Smooth muscle cell (in vitro differentiated cells): ENCODE measurements around the gene RUNX2. TPM values are rescaled to one million over a fixed set of nuclear protein-coding genes. Genes with fewer than 3 reads are reported as not detected.
A peak's percentile ranks its signal among the peaks of the same experiment; 100 is the strongest.

Source experiments
- DNase-seq: peaks from one replicate; lab custom pipeline; 2025; ENCODE audit not compliant: unreplicated experiment; lab: John Stamatoyannopoulos, UW
- H2AFZ ChIP-seq: fragments of 200-600 bp; sonication (generic); 2 replicates; pipeline ENCODE4 v1.6.0; 2016; ENCODE audit warnings: antibody characterized with exemption, low read depth, mild to moderate bottlenecking
- H3F3A ChIP-seq: fragments of 200-600 bp; sonication (generic); 2 replicates; pipeline ENCODE4 v1.6.0; 2017; ENCODE audit warnings: antibody characterized with exemption, low read depth
- H3K27ac ChIP-seq: fragments of 200-600 bp; sonication (generic); 2 replicates; pipeline ENCODE4 v1.5.1; 2016; ENCODE audit warnings: low read depth, mild to moderate bottlenecking
- H3K27me3 ChIP-seq: fragments of 200-600 bp; sonication (generic); 2 replicates; pipeline ENCODE4 v1.6.1; 2016; ENCODE audit warnings: low read depth, mild to moderate bottlenecking
- H3K36me3 ChIP-seq: fragments of 200-600 bp; sonication (generic); 2 replicates; pipeline ENCODE4 v1.5.1; 2016; ENCODE audit warnings: low read depth
- H3K4me1 ChIP-seq: fragments of 200-600 bp; sonication (generic); 2 replicates; pipeline ENCODE4 v1.5.1; 2016; ENCODE audit warnings: low read depth
- H3K4me2 ChIP-seq: fragments of 200-600 bp; sonication (generic); 2 replicates; pipeline ENCODE4 v1.6.0; 2016; ENCODE audit warnings: mild to moderate bottlenecking
- H3K4me3 ChIP-seq: fragments of 200-600 bp; sonication (generic); 2 replicates; pipeline ENCODE4 v1.5.1; 2016; ENCODE audit warnings: mild to moderate bottlenecking
- H3K79me2 ChIP-seq: fragments of 200-600 bp; sonication (generic); 2 replicates; pipeline ENCODE4 v1.6.0; 2016; ENCODE audit warnings: low read depth, mild to moderate bottlenecking
- H3K9ac ChIP-seq: fragments of 200-600 bp; sonication (generic); 2 replicates; pipeline ENCODE4 v1.6.0; 2016; ENCODE audit warnings: low read depth
- H3K9me3 ChIP-seq: fragments of 200-600 bp; sonication (generic); replicated peaks from 2 replicates; pipeline ENCODE4 v1.5.1; 2016; ENCODE audit warnings: low read depth
- H4K20me1 ChIP-seq: fragments of 200-600 bp; sonication (generic); 2 replicates; pipeline ENCODE4 v1.6.0; 2016; ENCODE audit warnings: low read depth
- WGBS: methylation state at CpG from one replicate; pipeline ENCODE4 v1.1.7; 2016; ENCODE audit warnings: low lambda C conversion rate; 5-methylcytosine and 5-hydroxymethylcytosine counted together
- polyA plus RNA-seq: library from polyadenylated mRNA; unstranded; fragments of >200 nt; fragmentation: Nextera tagmentation; extraction: Ambion mirVana; gene quantifications from 2 replicates; pipeline ENCODE4 v1.2.1, GENCODE V29; 2016
- total RNA-seq: library from RNA; depleted of rRNA; stranded (reverse); fragments of >200 nt; gene quantifications from 2 replicates; pipeline ENCODE4 v1.2.3, GENCODE V29; 2014
- TF ChIP-seq, protein P1 (sequence below): fragments of 200-600 bp; sonication (generic); IDR thresholded peaks from 2 replicates; pipeline ENCODE4 v1.5.1; 2017; ENCODE audit warnings: borderline replicate concordance, mild to moderate bottlenecking, antibody characterized with exemption; ENCODE audit not compliant: insufficient read depth, poor library complexity, severe bottlenecking

RUNX2 gene
- total and polyA plus RNA-seq, 2 experiments from 2014 or later, result 12.5 to 16.4 TPM

DNA sequence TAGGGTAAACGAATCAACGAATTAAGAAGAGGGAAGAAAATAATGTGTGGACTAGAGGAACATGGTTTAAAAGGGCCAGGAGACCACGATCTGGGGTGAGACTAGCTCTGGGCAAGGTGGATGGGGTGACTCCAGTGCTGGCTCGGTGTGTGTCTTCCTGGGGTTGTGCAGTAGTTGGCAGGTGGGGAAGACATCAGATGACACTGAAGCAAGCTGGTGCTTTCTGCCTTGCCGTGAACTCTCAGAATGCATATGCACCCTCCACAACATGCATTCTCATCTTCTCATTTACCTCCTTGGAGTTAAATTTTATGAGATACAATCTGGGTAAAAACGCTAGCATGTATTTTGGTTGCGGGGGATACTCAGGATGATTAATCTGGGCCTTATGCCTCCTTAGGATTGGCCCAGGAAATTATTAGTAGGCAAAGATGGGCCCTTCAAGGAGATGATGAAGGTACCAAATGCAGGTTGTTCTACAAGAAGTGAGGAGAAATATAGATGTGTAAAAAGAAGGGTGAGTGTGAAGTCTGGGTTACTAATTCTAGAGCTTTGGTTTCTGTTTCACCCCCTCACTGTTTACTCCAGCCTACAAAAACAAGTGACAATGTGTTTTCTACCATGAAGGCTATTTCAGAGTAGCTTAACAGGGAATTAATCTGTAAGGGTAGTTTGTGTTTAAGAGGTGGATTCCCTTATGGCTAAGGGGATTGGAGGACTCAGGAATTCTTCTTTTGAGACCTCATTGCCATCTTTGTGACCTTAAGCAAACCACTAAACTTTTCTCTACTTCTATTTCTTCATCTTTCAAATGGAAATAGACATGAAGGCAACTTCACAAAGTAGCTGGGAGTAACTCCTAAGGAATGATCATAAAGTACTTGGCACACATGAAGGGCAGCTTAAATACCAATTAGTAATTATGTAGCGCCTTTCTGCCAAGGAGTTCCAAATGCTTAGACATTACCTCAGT, 120.6 kb downstream of the RUNX2 start:
- peaks cover 23% of the 10 kb centered on the region for H3K79me2 ChIP-seq
- no peaks in the 10 kb centered on the region for H3K36me3 ChIP-seq
- no peaks in the 10 kb centered on the region for H3K9me3 ChIP-seq
- peaks cover 24% of the 10 kb centered on the region for H3F3A ChIP-seq
- peak overlapping the region; percentile 90 for H3K27ac ChIP-seq
- TF ChIP-seq, protein P1, sequence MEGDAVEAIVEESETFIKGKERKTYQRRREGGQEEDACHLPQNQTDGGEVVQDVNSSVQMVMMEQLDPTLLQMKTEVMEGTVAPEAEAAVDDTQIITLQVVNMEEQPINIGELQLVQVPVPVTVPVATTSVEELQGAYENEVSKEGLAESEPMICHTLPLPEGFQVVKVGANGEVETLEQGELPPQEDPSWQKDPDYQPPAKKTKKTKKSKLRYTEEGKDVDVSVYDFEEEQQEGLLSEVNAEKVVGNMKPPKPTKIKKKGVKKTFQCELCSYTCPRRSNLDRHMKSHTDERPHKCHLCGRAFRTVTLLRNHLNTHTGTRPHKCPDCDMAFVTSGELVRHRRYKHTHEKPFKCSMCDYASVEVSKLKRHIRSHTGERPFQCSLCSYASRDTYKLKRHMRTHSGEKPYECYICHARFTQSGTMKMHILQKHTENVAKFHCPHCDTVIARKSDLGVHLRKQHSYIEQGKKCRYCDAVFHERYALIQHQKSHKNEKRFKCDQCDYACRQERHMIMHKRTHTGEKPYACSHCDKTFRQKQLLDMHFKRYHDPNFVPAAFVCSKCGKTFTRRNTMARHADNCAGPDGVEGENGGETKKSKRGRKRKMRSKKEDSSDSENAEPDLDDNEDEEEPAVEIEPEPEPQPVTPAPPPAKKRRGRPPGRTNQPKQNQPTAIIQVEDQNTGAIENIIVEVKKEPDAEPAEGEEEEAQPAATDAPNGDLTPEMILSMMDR, result no peak
- no peaks in the 10 kb centered on the region for H4K20me1 ChIP-seq
- no peak overlapping the region for H3K4me3 ChIP-seq
- no peak overlapping the region for H3K9ac ChIP-seq
- no peak for DNase-seq
- WGBS, result 90% methylated on average over 8 of the region's 8 CpGs
- no peaks in the 10 kb centered on the region for H3K27me3 ChIP-seq
- H3K4me1 ChIP-seq, result peaks cover 24% of the 10 kb centered on the region
- H2AFZ ChIP-seq, result no peak overlapping the region
- H3K4me2 ChIP-seq, result peak overlapping the region; percentile 81

- no peak overlapping the region for H3K4me3 ChIP-seq
- H3K79me2 ChIP-seq, result peaks cover 20% of the 10 kb centered on the region
- no peaks in the 10 kb centered on the region for H4K20me1 ChIP-seq
- no peak overlapping the region for H2AFZ ChIP-seq
- H3K9ac ChIP-seq, result no peak overlapping the region
- no peaks in the 10 kb centered on the region for H3K9me3 ChIP-seq
- H3K4me1 ChIP-seq, result peaks cover 31% of the 10 kb centered on the region
- peaks cover 28% of the 10 kb centered on the region for H3F3A ChIP-seq
- no peaks in the 10 kb centered on the region for H3K36me3 ChIP-seq
- DNase-seq, result no peak
- H3K27me3 ChIP-seq, result no peaks in the 10 kb centered on the region
- TF ChIP-seq, protein P1, result no peak
- 95% methylated on average over 4 of the region's 4 CpGs for WGBS
- H3K27ac ChIP-seq, result no peak overlapping the region
- no peak overlapping the region for H3K4me2 ChIP-seq
These were observed 122.0 kb downstream of the RUNX2 start for GRCh38 chr6:45450132-45450531.

DNA sequence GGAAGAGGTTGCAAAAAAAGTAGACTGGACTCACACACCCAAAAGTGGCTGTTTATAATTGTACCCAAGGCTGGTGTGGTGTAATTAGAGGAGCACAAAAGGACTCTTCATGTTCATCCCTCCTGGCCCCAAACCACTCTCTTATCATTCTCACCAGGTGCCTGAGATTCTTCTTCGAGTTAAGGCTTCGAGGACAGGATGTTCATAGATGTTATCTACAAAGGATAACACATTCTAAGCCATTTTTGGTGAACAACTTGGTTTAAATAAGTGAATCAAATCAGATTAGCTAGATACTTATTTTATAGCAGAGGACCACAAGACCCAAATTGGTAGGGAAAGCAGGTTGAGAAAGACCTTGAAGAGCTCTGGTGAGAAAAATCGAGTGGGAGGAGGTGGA, 122.7 kb downstream of the RUNX2 start:
- no peak overlapping the region for H2AFZ ChIP-seq
- TF ChIP-seq, protein P1, result no peak
- no peak overlapping the region for H3K4me2 ChIP-seq
- no peaks in the 10 kb centered on the region for H3K9me3 ChIP-seq
- H3K79me2 ChIP-seq, result peaks cover 20% of the 10 kb centered on the region
- H3K27me3 ChIP-seq, result no peaks in the 10 kb centered on the region
- DNase-seq, result no peak
- 79% methylated on average over 3 of the region's 3 CpGs for WGBS
- H3F3A ChIP-seq, result peaks cover 30% of the 10 kb centered on the region
- H3K4me3 ChIP-seq, result no peak overlapping the region
- no peaks in the 10 kb centered on the region for H4K20me1 ChIP-seq
- no peak overlapping the region for H3K9ac ChIP-seq
- H3K27ac ChIP-seq, result no peak overlapping the region
- peaks cover 26% of the 10 kb centered on the region for H3K4me1 ChIP-seq
- H3K36me3 ChIP-seq, result no peaks in the 10 kb centered on the region
